GM19351 (cell line): ENCODE results near the gene GJB1.
"Not testable (repeated sequence)": the region's sequence is repeated elsewhere in the genome, so short reads cannot be mapped to it uniquely, and the experiment has no call there.

ENCODE experiments used
- ATAC-seq: cut with Tn5 transposase; IDR thresholded peaks from one replicate; pipeline ENCODE4 v1.9.1; 2021; ENCODE audit warnings: mild to moderate bottlenecking, moderate library complexity; ENCODE audit not compliant: unreplicated experiment

GJB1 gene

GRCh38 chrX:71254092-71254963 lies 31.3 kb downstream of the GJB1 start, which contains the start of gene ZMYM3:
Gene ZMYM3 (minus strand): TSS chrX:71254140. CDS start chrX:71253255, 885 bp downstream.
- ATAC-seq: peak; percentile 79

GRCh38 chrX:71256051-71256450 lies 33.0 kb downstream of the GJB1 start:
- no peak for ATAC-seq

- ATAC-seq: no peak
Observed at GRCh38 chrX:71256856-71257255, 33.8 kb downstream of the GJB1 start.

DNA sequence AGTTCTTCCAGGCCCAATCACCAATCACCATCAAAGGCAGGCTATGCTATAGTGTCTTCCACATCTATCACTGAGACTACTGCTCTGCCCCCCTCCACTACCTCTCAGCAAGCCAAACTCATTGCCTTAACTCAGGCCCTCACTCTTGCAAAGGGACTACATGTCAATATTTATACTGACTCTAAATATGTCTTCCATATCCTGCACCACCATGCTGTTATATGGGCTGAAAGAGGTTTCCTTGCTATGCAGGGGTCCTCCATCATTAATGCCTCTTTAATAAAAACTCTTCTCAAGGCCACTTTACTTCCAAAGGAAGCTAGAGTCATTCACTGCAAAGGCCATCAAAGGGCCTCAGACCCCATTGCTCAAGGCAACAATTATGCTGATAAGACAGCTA lies 45.6 kb downstream of the GJB1 start:
- not testable (repeated sequence) for ATAC-seq

DNA sequence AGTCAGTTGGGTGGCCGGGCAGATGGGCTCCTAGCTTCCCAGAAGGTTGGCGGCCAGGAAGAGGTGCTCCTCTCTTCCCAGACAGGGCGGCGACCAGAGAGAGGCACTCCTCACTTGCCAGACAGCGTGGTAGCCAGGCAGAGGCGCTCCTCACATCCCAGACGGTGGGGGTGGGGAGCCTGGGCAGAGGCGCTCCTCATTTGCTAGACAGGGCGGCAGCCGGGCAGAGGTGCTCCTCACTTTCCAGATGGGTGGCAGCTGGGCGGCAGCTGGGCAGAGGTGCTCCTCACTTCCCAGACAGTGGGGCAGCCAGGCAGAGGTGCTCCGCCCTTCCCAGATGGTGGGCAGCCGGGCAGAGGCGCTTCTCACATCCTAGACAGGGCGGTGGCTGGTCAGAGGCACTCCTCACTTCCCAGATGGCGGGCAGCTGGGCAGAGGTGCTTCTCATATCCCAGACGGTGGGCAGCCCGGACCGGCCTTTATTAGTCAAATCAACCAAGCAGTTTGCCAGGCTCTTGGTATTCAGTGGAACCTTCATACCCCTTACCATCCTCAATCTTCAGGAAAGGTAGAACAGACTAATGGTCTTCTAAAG lies 46.9 kb downstream of the GJB1 start:
- no peak for ATAC-seq

DNA sequence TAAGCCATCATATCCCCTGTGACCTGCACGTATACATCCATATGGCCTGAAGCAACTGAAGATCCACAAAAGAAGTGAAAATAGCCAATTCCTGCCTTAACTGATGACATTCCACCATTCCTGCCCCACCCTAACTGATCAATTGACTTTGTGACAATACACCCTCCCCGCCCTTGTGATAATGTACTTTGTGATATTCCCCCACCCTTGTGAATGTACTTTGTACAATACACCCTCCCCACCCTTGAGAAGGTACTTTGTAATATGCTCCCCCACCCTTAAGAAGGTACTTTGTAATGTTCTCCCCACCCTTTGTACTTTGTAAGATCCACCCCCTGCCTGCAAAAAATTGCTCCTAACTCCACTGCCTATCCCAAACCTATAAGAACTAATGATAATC lies 49.3 kb downstream of the GJB1 start:
- not testable (repeated sequence) for ATAC-seq
